22Rv1 (cell line): Measurements from ENCODE around the gene RB1.

Experiments used
- H3K27ac ChIP-seq: fragments of 450-650 bp; 2 replicates; pipeline ENCODE4 v1.5.1; 2017
- ZFX ChIP-seq: fragments of 450-650 bp; IDR thresholded peaks from 2 replicates; pipeline ENCODE4 v1.6.1; 2017; ENCODE audit warnings: antibody characterized with exemption, borderline replicate concordance
- TF ChIP-seq, protein P1 (sequence below): fragments of 450-650 bp; IDR thresholded peaks from 2 replicates; pipeline ENCODE4 v1.5.1; 2017; ENCODE audit warnings: mild to moderate bottlenecking

RB1 gene

GRCh38 chr13:48477191-48477855 is 173.8 kb downstream of the RB1 start:
- H3K27ac ChIP-seq: no peak overlapping the region
- TF ChIP-seq, protein P1, sequence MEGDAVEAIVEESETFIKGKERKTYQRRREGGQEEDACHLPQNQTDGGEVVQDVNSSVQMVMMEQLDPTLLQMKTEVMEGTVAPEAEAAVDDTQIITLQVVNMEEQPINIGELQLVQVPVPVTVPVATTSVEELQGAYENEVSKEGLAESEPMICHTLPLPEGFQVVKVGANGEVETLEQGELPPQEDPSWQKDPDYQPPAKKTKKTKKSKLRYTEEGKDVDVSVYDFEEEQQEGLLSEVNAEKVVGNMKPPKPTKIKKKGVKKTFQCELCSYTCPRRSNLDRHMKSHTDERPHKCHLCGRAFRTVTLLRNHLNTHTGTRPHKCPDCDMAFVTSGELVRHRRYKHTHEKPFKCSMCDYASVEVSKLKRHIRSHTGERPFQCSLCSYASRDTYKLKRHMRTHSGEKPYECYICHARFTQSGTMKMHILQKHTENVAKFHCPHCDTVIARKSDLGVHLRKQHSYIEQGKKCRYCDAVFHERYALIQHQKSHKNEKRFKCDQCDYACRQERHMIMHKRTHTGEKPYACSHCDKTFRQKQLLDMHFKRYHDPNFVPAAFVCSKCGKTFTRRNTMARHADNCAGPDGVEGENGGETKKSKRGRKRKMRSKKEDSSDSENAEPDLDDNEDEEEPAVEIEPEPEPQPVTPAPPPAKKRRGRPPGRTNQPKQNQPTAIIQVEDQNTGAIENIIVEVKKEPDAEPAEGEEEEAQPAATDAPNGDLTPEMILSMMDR: no peak
- TF ChIP-seq ZFX: no peak

DNA sequence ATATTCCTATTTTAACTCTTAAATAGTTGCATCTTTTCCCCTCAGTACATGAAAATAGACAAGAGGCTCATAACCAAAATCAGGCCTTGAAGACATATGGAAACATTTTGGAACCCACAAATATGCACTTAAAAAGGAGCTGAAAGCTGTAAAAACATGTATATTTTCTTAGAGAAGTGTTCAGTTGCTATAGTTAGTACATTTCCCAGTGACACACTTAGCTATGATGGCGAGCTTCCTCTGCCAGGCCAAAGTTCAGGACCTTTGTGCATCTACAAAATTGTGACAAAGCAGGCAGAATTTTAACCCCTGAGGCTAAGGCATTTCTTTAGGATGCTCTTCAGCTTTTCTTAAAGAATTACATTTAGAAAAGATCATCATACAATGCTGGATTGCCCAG is 174.8 kb downstream of the RB1 start:
- no peak overlapping the region for H3K27ac ChIP-seq
- TF ChIP-seq ZFX: no peak
- TF ChIP-seq, protein P1: no peak

DNA sequence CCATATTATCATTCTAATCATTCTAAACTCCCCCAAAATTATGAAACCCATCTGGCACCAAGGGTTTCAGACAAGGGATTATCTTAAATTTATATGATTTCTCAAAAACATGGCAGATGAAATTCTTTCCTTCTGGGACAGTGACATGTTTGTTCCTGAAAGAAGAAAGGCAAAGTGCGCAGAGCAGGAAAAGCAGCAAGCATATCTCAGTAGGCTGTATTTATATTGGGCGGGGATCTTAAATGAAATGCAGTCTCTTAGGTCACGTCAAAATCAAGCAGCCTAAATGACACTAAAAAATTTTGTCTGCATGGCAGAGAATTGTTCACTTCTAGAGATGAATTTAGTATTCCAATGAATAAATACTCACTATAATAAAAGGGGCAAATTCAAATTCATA is 180.0 kb downstream of the RB1 start:
- TF ChIP-seq, protein P1: no peak
- no peak for TF ChIP-seq ZFX
- no peak overlapping the region for H3K27ac ChIP-seq

GRCh38 chr13:48485432-48485831 is 181.9 kb downstream of the RB1 start:
- no peak overlapping the region for H3K27ac ChIP-seq
- TF ChIP-seq, protein P1: no peak
- no peak for TF ChIP-seq ZFX

DNA sequence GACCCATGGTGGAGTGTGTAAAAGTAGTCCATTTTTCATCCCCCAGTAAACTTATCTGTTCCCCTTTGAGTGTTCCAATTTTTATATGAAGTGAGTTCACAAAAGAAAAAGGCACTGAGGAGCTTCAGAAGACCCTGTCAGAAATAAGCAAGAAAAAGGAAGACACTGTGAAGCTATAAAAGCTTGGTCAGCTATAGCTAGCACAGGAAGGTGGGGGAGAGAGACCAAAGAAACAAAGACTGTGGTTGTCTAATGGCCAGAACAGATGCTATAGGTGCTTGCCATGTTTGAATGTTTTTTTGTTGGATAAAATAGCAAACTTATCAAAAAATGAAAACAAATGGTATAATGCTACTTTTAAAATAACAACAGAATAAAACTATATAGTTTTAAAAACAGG is 182.8 kb downstream of the RB1 start:
- no peak for TF ChIP-seq ZFX
- TF ChIP-seq, protein P1: no peak
- no peak overlapping the region for H3K27ac ChIP-seq

GRCh38 chr13:48486836-48487235 is 183.3 kb downstream of the RB1 start:
- no peak for TF ChIP-seq ZFX
- TF ChIP-seq, protein P1: no peak
- no peak overlapping the region for H3K27ac ChIP-seq

DNA sequence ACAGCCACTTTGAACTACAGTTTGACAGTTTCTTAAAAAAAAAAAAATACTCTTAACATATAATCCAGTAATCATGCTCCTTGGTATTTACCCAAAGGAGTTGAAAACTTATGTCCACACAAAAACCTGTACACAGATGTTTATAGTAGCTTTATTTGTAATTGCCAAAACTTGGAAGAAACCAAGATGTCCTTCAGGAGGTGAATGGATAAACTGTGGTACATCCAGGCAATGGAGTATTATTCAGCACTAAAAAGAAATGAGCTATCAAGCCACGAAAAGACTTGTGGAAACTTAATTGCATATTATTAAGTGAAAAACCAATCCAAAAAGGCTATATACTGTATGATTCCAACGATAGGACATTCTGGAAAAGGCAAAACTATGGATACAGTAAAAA is 184.4 kb downstream of the RB1 start:
- no peak overlapping the region for H3K27ac ChIP-seq
- TF ChIP-seq ZFX: no peak
- TF ChIP-seq, protein P1: no peak
